ENCODE data around the gene MYRIP.

DNA sequence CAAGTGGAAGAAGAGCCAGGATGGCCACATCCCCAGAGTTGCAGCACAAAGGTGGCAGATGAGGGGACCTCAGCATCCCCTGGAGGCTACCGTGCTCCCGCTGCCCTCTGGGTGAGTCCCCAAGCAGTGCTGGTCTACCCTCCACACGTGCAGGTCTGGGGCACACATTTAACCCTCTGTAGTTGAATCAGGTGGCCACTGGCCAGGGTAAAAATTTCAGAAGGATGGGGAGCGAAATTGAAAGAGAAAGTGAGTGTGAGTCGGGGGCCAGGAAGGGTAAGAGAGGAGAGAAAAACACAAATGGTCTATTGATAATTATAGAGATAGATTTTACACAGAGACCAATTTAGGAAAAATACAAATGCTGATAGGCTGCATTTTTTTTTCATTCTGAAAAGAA is 360.6 kb downstream of the MYRIP start:
- TF ChIP-seq, protein P1, sequence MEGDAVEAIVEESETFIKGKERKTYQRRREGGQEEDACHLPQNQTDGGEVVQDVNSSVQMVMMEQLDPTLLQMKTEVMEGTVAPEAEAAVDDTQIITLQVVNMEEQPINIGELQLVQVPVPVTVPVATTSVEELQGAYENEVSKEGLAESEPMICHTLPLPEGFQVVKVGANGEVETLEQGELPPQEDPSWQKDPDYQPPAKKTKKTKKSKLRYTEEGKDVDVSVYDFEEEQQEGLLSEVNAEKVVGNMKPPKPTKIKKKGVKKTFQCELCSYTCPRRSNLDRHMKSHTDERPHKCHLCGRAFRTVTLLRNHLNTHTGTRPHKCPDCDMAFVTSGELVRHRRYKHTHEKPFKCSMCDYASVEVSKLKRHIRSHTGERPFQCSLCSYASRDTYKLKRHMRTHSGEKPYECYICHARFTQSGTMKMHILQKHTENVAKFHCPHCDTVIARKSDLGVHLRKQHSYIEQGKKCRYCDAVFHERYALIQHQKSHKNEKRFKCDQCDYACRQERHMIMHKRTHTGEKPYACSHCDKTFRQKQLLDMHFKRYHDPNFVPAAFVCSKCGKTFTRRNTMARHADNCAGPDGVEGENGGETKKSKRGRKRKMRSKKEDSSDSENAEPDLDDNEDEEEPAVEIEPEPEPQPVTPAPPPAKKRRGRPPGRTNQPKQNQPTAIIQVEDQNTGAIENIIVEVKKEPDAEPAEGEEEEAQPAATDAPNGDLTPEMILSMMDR (IDR thresholded peaks at IDR 0.05), result no peak
- TF ChIP-seq POLR2A (IDR thresholded peaks at IDR 0.05), result no peak
